ENCODE measurements around the gene ZG16. TPM values are rescaled to one million over a fixed set of nuclear protein-coding genes. Genes with fewer than 3 reads are reported as not detected.

Gene ZG16
- polyA plus RNA-seq, 1 donor from 2014 or later, result not detected

Small RNA genes within 50 kb of the gene (small RNA-seq; reads per million reads assigned to genes)
- 0 reads per million in 3 experiments for gene AC009133.6
- 0 reads per million in 3 experiments for gene AC120114.4

Other genes starting within 250 kb of the ZG16 start
- gene SPN, start 115.0 kb upstream of the ZG16 start, polyA plus RNA-seq, result 0.09 TPM in 1 of 2 replicates, not detected in the other
- gene QPRT, start 99.1 kb upstream of the ZG16 start, polyA plus RNA-seq, result 2.7 and 3.9 TPM in 2 replicates
- gene C16orf54, start 32.3 kb upstream of the ZG16 start, polyA plus RNA-seq, result not detected in 2 replicates
- 81.1 and 89.7 TPM in 2 replicates for gene KIF22, start 12.5 kb downstream of the ZG16 start, polyA plus RNA-seq
- gene MAZ, start 28.3 kb downstream of the ZG16 start, polyA plus RNA-seq, result 147 and 168 TPM in 2 replicates
- 84.2 and 105 TPM in 2 replicates for gene PRRT2, start 33.9 kb downstream of the ZG16 start, polyA plus RNA-seq
- gene PAGR1, start 37.9 kb downstream of the ZG16 start, polyA plus RNA-seq, result 86.8 and 88.7 TPM in 2 replicates
- 2.5 and 5.7 TPM in 2 replicates for gene MVP, start 42.2 kb downstream of the ZG16 start, polyA plus RNA-seq
- 92.6 and 95.6 TPM in 2 replicates for gene CDIPT, start 85.0 kb downstream of the ZG16 start, polyA plus RNA-seq
- gene SEZ6L2, start 121.3 kb downstream of the ZG16 start, polyA plus RNA-seq, result 48.8 and 52.7 TPM in 2 replicates
- 38.9 and 48.2 TPM in 2 replicates for gene ASPHD1, start 122.2 kb downstream of the ZG16 start, polyA plus RNA-seq
- gene KCTD13, start 148.0 kb downstream of the ZG16 start, polyA plus RNA-seq, result 55.0 and 70.7 TPM in 2 replicates
- 154 and 157 TPM in 2 replicates for gene TMEM219, start 183.8 kb downstream of the ZG16 start, polyA plus RNA-seq
- gene TAOK2, start 195.6 kb downstream of the ZG16 start, polyA plus RNA-seq, result 62.7 and 65.5 TPM in 2 replicates
- gene HIRIP3, start 217.4 kb downstream of the ZG16 start, polyA plus RNA-seq, result 51.2 and 65.4 TPM in 2 replicates
- 106 and 130 TPM in 2 replicates for gene INO80E, start 218.0 kb downstream of the ZG16 start, polyA plus RNA-seq
- 7.3 and 8.5 TPM in 2 replicates for gene DOC2A, start 232.8 kb downstream of the ZG16 start, polyA plus RNA-seq
- not detected in 2 replicates for gene C16orf92, start 244.9 kb downstream of the ZG16 start, polyA plus RNA-seq